ENCODE data around the gene UBXN4. TPM values are rescaled to one million over a fixed set of nuclear protein-coding genes. Genes with fewer than 3 reads are reported as not detected.
"Not testable (repeated sequence)": the region's sequence is repeated elsewhere in the genome, so short reads cannot be mapped to it uniquely, and the experiment has no call there.

UBXN4 gene
- total RNA-seq, 1 donor from 2014 or later, result 58.1 TPM

- no peak for TF ChIP-seq CTCF (IDR thresholded peaks at IDR 0.05; ENCODE audit: borderline replicate concordance)
- Histone ChIP-seq H3K4me3 (no peak overlapping the region), H3K27ac (replicated peaks) (no peak overlapping the region), H3K27me3 (ENCODE audit: low read depth) (no peaks in the 10 kb centered on the region), H3K4me1 (peaks cover 6% of the 10 kb centered on the region), H3K36me3 (peaks cover 3% of the 10 kb centered on the region), H3K9me3 (replicated peaks) (no peaks in the 10 kb centered on the region)
- DNase-seq, result no peak
- intact Hi-C loops (cut with micrococcal nuclease), result loop anchor here (10.0 kb wide), 1 partner anchor 703 kb away; no protein-coding TSS in a partner anchor
Observed at GRCh38 chr2:135708159-135708558, 33.5 kb upstream of the UBXN4 start.

- DNase-seq, result peak; percentile 57
- Histone ChIP-seq H3K36me3 (peaks cover 4% of the 10 kb centered on the region), H3K27ac (replicated peaks) (no peak overlapping the region), H3K4me3 (no peak overlapping the region), H3K4me1 (no peaks in the 10 kb centered on the region), H3K27me3 (ENCODE audit: low read depth) (no peaks in the 10 kb centered on the region), H3K9me3 (replicated peaks) (no peaks in the 10 kb centered on the region)
- intact Hi-C loops (cut with micrococcal nuclease), result loop anchor here (10.0 kb wide), 2 partner anchors 235 to 705 kb away; no protein-coding TSS in a partner anchor
- TF ChIP-seq CTCF (IDR thresholded peaks at IDR 0.05; ENCODE audit: borderline replicate concordance), result peak; percentile 98
Observed at GRCh38 chr2:135709992-135710391, 31.7 kb upstream of the UBXN4 start.

GRCh38 chr2:135715086-135715485, 26.6 kb upstream of the UBXN4 start:
- not testable (repeated sequence) for DNase-seq; H3K27me3 ChIP-seq (ENCODE audit: low read depth); H3K9me3 ChIP-seq (replicated peaks); H3K4me3 ChIP-seq; H3K4me1 ChIP-seq; H3K27ac ChIP-seq (replicated peaks)
- peaks cover 39% of the 10 kb centered on the region for H3K36me3 ChIP-seq
- intact Hi-C loops (cut with micrococcal nuclease), result loop anchor here (10.0 kb wide), 1 partner anchor 240 kb away; no protein-coding TSS in a partner anchor

GRCh38 chr2:135728064-135728743, 13.5 kb upstream of the UBXN4 start:
- no peak overlapping the region for H3K4me3 ChIP-seq
- intact Hi-C loops (cut with micrococcal nuclease), result no loop called here
- H3K9me3 ChIP-seq (replicated peaks), result no peaks in the 10 kb centered on the region
- no peaks in the 10 kb centered on the region for H3K4me1 ChIP-seq
- peaks cover 10% of the 10 kb centered on the region for H3K36me3 ChIP-seq
- no peaks in the 10 kb centered on the region for H3K27me3 ChIP-seq (ENCODE audit: low read depth)
- TF ChIP-seq CTCF (IDR thresholded peaks at IDR 0.05; ENCODE audit: borderline replicate concordance), result no peak
- H3K27ac ChIP-seq (replicated peaks), result no peak overlapping the region
- DNase-seq, result no peak

GRCh38 chr2:135732561-135732960, 9.1 kb upstream of the UBXN4 start:
- Histone ChIP-seq H3K4me3 (no peak overlapping the region), H3K4me1 (no peaks in the 10 kb centered on the region), H3K9me3 (replicated peaks) (no peaks in the 10 kb centered on the region), H3K27me3 (ENCODE audit: low read depth) (no peaks in the 10 kb centered on the region), H3K36me3 (no peaks in the 10 kb centered on the region), H3K27ac (replicated peaks) (no peak overlapping the region)
- TF ChIP-seq CTCF (IDR thresholded peaks at IDR 0.05; ENCODE audit: borderline replicate concordance), result no peak
- DNase-seq, result no peak
- intact Hi-C loops (cut with micrococcal nuclease), result no loop called here

GRCh38 chr2:135733045-135733444, 8.6 kb upstream of the UBXN4 start:
- Histone ChIP-seq H3K4me3 (no peak overlapping the region), H3K36me3 (no peaks in the 10 kb centered on the region), H3K9me3 (replicated peaks) (no peaks in the 10 kb centered on the region), H3K27me3 (ENCODE audit: low read depth) (no peaks in the 10 kb centered on the region), H3K4me1 (no peaks in the 10 kb centered on the region), H3K27ac (replicated peaks) (no peak overlapping the region)
- no peak for DNase-seq
- intact Hi-C loops (cut with micrococcal nuclease), result no loop called here
- no peak for TF ChIP-seq CTCF (IDR thresholded peaks at IDR 0.05; ENCODE audit: borderline replicate concordance)

All from left ventricle myocardium inferior (tissue), 1 donor.